Fibroblast of skin of scalp (primary cell): ENCODE results near the gene MX2. TPM values are rescaled to one million over a fixed set of nuclear protein-coding genes. Genes with fewer than 3 reads are reported as not detected.
"Not testable (repeated sequence)": the region's sequence is repeated elsewhere in the genome, so short reads cannot be mapped to it uniquely, and the experiment has no call there.

Source experiments
- DNase-seq: peaks from one replicate; pipeline ENCODE4 v3.0.0-alpha.2; 2013
- polyA plus RNA-seq, 2 experiments: library from polyadenylated mRNA; unstranded; fragments of 120-200 nt; gene quantifications; one replicate each; pipeline ENCODE4 v1.2.1, GENCODE V29; 2013; ENCODE audit not compliant: insufficient read length in 2 of 2

Gene MX2
- 1.7 TPM for polyA plus RNA-seq (2013, experiment 1 of 2; ENCODE audit: insufficient read length)
- polyA plus RNA-seq (2013, experiment 2 of 2; ENCODE audit: insufficient read length), result 1.5 TPM

- peak; percentile 84 for DNase-seq
These were observed at the start of gene MX2 for GRCh38 chr21:41361786-41362604. MX2 (plus strand) TSS chr21:41362027; CDS start chr21:41376907, 14,880 bp downstream.

- DNase-seq, result not testable (repeated sequence)
These were observed 48.3 kb upstream of the MX2 start for GRCh38 chr21:41313285-41314164.

GRCh38 chr21:41315726-41316125, 46.1 kb upstream of the MX2 start:
- DNase-seq, result no peak

- DNase-seq, result no peak
These were observed 45.4 kb upstream of the MX2 start, which contains the start of gene FAM3B for GRCh38 chr21:41316200-41317062. FAM3B (plus strand) TSS chr21:41316801; CDS start chr21:41316880, 79 bp downstream.

GRCh38 chr21:41317063-41317392, 44.8 kb upstream of the MX2 start:
- no peak for DNase-seq

GRCh38 chr21:41317458-41317857, 44.4 kb upstream of the MX2 start:
- no peak for DNase-seq

- DNase-seq, result no peak
These were observed 43.6 kb upstream of the MX2 start for GRCh38 chr21:41318218-41318617.

GRCh38 chr21:41319273-41319672, 42.6 kb upstream of the MX2 start:
- DNase-seq, result no peak

- DNase-seq, result no peak
These were observed 40.5 kb upstream of the MX2 start for GRCh38 chr21:41321211-41321907.

- DNase-seq, result no peak
These were observed 39.8 kb upstream of the MX2 start for GRCh38 chr21:41321908-41322495.

GRCh38 chr21:41322496-41323382, 39.1 kb upstream of the MX2 start:
- DNase-seq, result no peak

- DNase-seq, result no peak
These were observed 36.5 kb upstream of the MX2 start for GRCh38 chr21:41325138-41325912.

GRCh38 chr21:41326414-41327080, 35.3 kb upstream of the MX2 start:
- no peak for DNase-seq

- no peak for DNase-seq
These were observed 34.1 kb upstream of the MX2 start for GRCh38 chr21:41327753-41328152.

- DNase-seq, result no peak
These were observed 32.9 kb upstream of the MX2 start for GRCh38 chr21:41328660-41329607.

- no peak for DNase-seq
These were observed 28.1 kb upstream of the MX2 start for GRCh38 chr21:41333752-41334151.

GRCh38 chr21:41337515-41337914, 24.3 kb upstream of the MX2 start:
- DNase-seq, result no peak

- no peak for DNase-seq
These were observed 23.4 kb upstream of the MX2 start for GRCh38 chr21:41338455-41338854.
